ENCODE measurements around the gene CALU.

CALU gene

DNA sequence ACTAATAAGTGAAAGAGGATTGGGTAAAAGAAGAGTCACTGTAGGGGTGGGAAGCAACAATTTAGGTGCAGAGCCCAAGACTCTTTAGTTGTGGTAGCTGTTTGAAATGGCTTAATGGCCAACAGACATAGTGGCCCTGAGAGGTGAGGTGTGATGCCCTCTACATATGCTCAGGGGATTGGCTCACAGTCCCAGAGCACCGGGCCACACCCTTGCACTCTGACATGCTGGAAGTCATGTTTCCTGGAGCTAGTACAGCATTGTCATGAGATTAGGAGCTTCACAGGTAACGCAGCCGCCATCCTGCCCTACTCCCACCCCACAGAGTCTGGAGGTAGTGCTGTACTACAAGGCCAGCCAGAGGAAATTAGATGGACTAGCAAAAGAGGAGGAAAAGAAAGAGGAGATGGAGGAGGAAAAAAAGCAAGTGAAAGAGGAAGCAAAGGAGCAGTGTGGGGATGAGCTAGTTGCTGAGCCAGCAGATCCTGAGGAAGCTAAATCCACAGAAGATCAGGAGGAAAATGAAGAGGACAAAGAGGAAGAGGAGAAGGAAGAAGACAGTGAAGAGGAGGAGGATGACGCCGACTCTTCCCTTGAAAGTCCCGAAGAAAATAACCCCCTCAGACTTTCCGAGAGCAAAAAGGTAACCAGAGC lies 76.3 kb downstream of the CALU start:
- no peak for DNase-seq

- DNase-seq, result no peak
Observed at GRCh38 chr7:128818694-128819093, 79.5 kb downstream of the CALU start.
